ENCODE data around the gene MEGF6.

The MEGF6 gene, protein sequence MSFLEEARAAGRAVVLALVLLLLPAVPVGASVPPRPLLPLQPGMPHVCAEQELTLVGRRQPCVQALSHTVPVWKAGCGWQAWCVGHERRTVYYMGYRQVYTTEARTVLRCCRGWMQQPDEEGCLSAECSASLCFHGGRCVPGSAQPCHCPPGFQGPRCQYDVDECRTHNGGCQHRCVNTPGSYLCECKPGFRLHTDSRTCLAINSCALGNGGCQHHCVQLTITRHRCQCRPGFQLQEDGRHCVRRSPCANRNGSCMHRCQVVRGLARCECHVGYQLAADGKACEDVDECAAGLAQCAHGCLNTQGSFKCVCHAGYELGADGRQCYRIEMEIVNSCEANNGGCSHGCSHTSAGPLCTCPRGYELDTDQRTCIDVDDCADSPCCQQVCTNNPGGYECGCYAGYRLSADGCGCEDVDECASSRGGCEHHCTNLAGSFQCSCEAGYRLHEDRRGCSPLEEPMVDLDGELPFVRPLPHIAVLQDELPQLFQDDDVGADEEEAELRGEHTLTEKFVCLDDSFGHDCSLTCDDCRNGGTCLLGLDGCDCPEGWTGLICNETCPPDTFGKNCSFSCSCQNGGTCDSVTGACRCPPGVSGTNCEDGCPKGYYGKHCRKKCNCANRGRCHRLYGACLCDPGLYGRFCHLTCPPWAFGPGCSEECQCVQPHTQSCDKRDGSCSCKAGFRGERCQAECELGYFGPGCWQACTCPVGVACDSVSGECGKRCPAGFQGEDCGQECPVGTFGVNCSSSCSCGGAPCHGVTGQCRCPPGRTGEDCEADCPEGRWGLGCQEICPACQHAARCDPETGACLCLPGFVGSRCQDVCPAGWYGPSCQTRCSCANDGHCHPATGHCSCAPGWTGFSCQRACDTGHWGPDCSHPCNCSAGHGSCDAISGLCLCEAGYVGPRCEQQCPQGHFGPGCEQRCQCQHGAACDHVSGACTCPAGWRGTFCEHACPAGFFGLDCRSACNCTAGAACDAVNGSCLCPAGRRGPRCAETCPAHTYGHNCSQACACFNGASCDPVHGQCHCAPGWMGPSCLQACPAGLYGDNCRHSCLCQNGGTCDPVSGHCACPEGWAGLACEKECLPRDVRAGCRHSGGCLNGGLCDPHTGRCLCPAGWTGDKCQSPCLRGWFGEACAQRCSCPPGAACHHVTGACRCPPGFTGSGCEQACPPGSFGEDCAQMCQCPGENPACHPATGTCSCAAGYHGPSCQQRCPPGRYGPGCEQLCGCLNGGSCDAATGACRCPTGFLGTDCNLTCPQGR (N-terminal part only)

DNA sequence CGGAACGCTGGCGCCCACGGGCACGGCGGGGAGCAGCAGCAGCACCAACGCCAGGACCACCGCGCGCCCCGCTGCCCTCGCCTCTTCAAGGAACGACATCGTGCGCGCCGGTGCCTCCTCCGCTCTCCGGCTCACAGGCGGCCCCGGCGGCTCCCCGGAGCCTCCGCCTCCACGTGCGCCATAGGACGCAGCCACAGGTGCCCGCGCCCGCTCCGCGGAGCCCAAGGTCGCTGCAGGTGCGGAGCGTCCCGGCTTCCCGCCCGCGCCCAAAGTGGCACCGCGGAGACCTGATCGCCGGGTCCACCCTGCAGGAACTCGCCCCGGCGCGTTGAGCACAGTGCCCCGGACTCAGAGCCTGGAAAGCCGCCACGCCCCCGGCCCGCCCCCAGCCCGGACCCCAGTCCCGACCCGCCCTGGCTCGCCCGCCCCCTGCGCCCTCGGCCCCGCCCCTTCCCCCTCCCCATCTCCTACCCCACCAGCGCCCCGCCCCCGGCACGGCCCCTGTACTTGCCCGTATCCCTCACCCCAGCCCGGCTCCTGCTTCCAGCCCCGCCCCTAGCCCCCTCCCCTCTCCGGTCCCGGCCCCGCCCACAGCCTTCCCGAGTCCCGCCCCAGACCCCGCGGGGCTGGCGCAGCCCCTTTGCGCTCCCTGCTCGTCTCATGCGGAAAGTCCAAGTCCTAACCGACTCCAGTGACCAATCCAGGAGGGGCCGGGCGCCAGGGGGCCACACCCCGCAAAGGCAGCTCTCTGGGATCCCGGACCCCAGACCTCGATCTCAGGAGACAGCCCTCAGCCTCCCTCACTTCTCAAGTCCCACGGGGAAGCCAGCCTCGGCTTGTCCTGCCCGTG, at the start of gene MEGF6:
TSS of gene MEGF6 (minus strand) at position 339 of the 850 bp plus-strand sequence. CDS start at position 99, 240 bp downstream.
- H3K4me2 ChIP-seq (ENCODE audit: low read length): peak within 1 kb of the TSS; percentile 47
- peaks cover 13% of the 10 kb centered on the region for H3K4me1 ChIP-seq (ENCODE audit: control insufficient read depth, low read length)
- H3K9me2 ChIP-seq (replicated peaks; ENCODE audit: control insufficient read depth, low read length): no peaks in the 10 kb centered on the region
- H3K27ac ChIP-seq (ENCODE audit: low read depth, low read length): no peak within 1 kb of the TSS
- H3K27me3 ChIP-seq (ENCODE audit: control insufficient read depth, low read length): peaks cover 53% of the 10 kb centered on the region
- TF ChIP-seq EZH2phosphoT487 (IDR thresholded peaks at IDR 0.05; ENCODE audit: borderline replicate concordance, low read length): peak; percentile 41; the same call in 1 of the 2 replicates
- TF ChIP-seq, protein P1, sequence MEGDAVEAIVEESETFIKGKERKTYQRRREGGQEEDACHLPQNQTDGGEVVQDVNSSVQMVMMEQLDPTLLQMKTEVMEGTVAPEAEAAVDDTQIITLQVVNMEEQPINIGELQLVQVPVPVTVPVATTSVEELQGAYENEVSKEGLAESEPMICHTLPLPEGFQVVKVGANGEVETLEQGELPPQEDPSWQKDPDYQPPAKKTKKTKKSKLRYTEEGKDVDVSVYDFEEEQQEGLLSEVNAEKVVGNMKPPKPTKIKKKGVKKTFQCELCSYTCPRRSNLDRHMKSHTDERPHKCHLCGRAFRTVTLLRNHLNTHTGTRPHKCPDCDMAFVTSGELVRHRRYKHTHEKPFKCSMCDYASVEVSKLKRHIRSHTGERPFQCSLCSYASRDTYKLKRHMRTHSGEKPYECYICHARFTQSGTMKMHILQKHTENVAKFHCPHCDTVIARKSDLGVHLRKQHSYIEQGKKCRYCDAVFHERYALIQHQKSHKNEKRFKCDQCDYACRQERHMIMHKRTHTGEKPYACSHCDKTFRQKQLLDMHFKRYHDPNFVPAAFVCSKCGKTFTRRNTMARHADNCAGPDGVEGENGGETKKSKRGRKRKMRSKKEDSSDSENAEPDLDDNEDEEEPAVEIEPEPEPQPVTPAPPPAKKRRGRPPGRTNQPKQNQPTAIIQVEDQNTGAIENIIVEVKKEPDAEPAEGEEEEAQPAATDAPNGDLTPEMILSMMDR (IDR thresholded peaks at IDR 0.05; ENCODE audit: low read depth, low read length, poor library complexity, severe bottlenecking): no peak
- H4K20me1 ChIP-seq (ENCODE audit: control insufficient read depth, insufficient read depth, low read depth, low read length): no peaks in the 10 kb centered on the region
- H3K9me3 ChIP-seq (ENCODE audit: control insufficient read depth, insufficient read depth, low read length): no peaks in the 10 kb centered on the region
- H3K36me3 ChIP-seq (ENCODE audit: control insufficient read depth, low read length): no peaks in the 10 kb centered on the region
- H3K4me3 ChIP-seq (ENCODE audit: low read length): peak within 1 kb of the TSS; percentile 37
- H3K79me2 ChIP-seq (ENCODE audit: control insufficient read depth, low read length): no peaks in the 10 kb centered on the region
- H3F3A ChIP-seq (ENCODE audit: control insufficient read depth, insufficient read depth): 0 out of 2 replicates have a peak, but pooled peaks cover 2% of the 10 kb centered on the region

DNA sequence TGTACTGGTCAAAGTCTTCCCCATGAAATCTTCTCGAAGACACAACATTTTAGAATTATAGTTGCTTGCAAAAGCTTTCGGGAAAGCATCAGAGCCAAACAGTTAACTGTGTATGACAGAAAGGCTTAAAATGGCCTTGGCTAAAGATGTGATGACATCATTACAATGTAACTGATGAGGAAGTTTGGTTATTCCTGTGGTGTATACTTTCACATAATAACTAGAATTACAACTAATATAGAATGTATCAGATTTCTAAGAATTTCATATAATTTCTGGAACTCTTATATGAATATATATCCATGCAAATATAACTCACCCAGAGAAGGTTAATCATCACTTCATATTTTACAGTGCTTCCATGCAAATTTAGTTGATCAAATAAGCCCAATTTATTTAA, 49.4 kb upstream of the MEGF6 start:
- Histone ChIP-seq H3K36me3 (ENCODE audit: control insufficient read depth, low read length) (no peaks in the 10 kb centered on the region; the same call in 1 of the 2 replicates), H3K9me3 (ENCODE audit: control insufficient read depth, insufficient read depth, low read length) (no peaks in the 10 kb centered on the region), H3K27me3 (ENCODE audit: control insufficient read depth, low read length) (no peaks in the 10 kb centered on the region), H4K20me1 (ENCODE audit: control insufficient read depth, insufficient read depth, low read depth, low read length) (no peaks in the 10 kb centered on the region), H3K4me1 (ENCODE audit: control insufficient read depth, low read length) (peaks cover 90% of the 10 kb centered on the region), H3K4me3 (ENCODE audit: low read length) (0 out of 2 replicates have a peak overlapping the region, but pooled peaks have one; percentile 21), H3F3A (ENCODE audit: control insufficient read depth, insufficient read depth) (peaks cover 24% of the 10 kb centered on the region), H3K9me2 (replicated peaks; ENCODE audit: control insufficient read depth, low read length) (no peaks in the 10 kb centered on the region), H3K4me2 (ENCODE audit: low read length) (peak overlapping the region; percentile 51), H3K79me2 (ENCODE audit: control insufficient read depth, low read length) (peaks cover 77% of the 10 kb centered on the region), H3K27ac (ENCODE audit: low read depth, low read length) (0 out of 2 replicates have a peak overlapping the region, but pooled peaks have one; percentile 4)
- TF ChIP-seq, protein P1 (IDR thresholded peaks at IDR 0.05; ENCODE audit: low read depth, low read length, poor library complexity, severe bottlenecking): no peak
- TF ChIP-seq EZH2phosphoT487 (IDR thresholded peaks at IDR 0.05; ENCODE audit: borderline replicate concordance, low read length): no peak

DNA sequence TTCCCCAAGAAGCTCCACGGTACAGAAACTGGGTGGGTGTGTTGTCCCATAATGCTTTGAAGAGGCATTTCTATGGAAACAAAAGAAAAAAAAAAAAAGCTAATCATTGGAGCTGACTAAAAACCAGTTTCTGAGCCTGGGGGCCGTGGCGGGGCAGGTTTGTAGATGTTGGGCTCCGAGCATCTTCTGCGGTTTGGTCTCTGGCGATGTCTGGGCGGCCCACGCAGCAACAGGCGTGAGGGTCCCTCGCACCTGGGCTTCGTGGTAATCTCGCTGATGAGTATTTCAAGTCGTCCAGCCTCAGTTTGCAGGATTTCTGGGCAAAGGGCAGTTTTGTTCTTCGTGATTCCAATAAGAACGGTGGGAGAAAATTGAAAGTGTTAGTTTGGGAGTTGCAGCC, 47.8 kb upstream of the MEGF6 start:
- H3K27ac ChIP-seq (ENCODE audit: low read depth, low read length): no peak overlapping the region
- peaks cover 90% of the 10 kb centered on the region for H3K4me1 ChIP-seq (ENCODE audit: control insufficient read depth, low read length)
- no peak overlapping the region for H3K4me3 ChIP-seq (ENCODE audit: low read length)
- no peaks in the 10 kb centered on the region; the same call in 1 of the 2 replicates for H3K36me3 ChIP-seq (ENCODE audit: control insufficient read depth, low read length)
- H3K4me2 ChIP-seq (ENCODE audit: low read length): no peak overlapping the region
- H4K20me1 ChIP-seq (ENCODE audit: control insufficient read depth, insufficient read depth, low read depth, low read length): no peaks in the 10 kb centered on the region
- H3K79me2 ChIP-seq (ENCODE audit: control insufficient read depth, low read length): peaks cover 93% of the 10 kb centered on the region
- H3K27me3 ChIP-seq (ENCODE audit: control insufficient read depth, low read length): no peaks in the 10 kb centered on the region
- no peak for TF ChIP-seq EZH2phosphoT487 (IDR thresholded peaks at IDR 0.05; ENCODE audit: borderline replicate concordance, low read length)
- TF ChIP-seq, protein P1 (IDR thresholded peaks at IDR 0.05; ENCODE audit: low read depth, low read length, poor library complexity, severe bottlenecking): no peak
- H3K9me2 ChIP-seq (replicated peaks; ENCODE audit: control insufficient read depth, low read length): no peaks in the 10 kb centered on the region
- peaks cover 8% of the 10 kb centered on the region for H3F3A ChIP-seq (ENCODE audit: control insufficient read depth, insufficient read depth)
- H3K9me3 ChIP-seq (ENCODE audit: control insufficient read depth, insufficient read depth, low read length): no peaks in the 10 kb centered on the region
